Measurements from ENCODE around the gene TBATA.

Gene TBATA

GRCh38 chr10:70743879-70744278 lies 41.3 kb downstream of the TBATA start:
- DNase-seq (ENCODE audit: low read depth): no peak

- DNase-seq (ENCODE audit: low read depth): no peak
Observed at GRCh38 chr10:70743430-70743788, 41.8 kb downstream of the TBATA start.

- DNase-seq (ENCODE audit: low read depth): no peak
Observed at GRCh38 chr10:70742537-70743429, 42.4 kb downstream of the TBATA start.

- no peak for DNase-seq (ENCODE audit: low read depth)
Observed at GRCh38 chr10:70740406-70741288, 44.5 kb downstream of the TBATA start.

- DNase-seq (ENCODE audit: low read depth): no peak
Observed at GRCh38 chr10:70738761-70739121, 46.4 kb downstream of the TBATA start.

- DNase-seq (ENCODE audit: low read depth): no peak
Observed at GRCh38 chr10:70738006-70738760, 47.0 kb downstream of the TBATA start.

- DNase-seq (ENCODE audit: low read depth): no peak
Observed at GRCh38 chr10:70737250-70737649, 47.9 kb downstream of the TBATA start.

- DNase-seq (ENCODE audit: low read depth): no peak
Observed at GRCh38 chr10:70736525-70736924, 48.7 kb downstream of the TBATA start.

- no peak for DNase-seq (ENCODE audit: low read depth)
Observed at GRCh38 chr10:70735161-70735560, 50.0 kb downstream of the TBATA start.

- DNase-seq (ENCODE audit: low read depth): no peak
Observed at GRCh38 chr10:70733051-70733450, 52.1 kb downstream of the TBATA start.

GRCh38 chr10:70732569-70732968 lies 52.6 kb downstream of the TBATA start:
- no peak for DNase-seq (ENCODE audit: low read depth)

GRCh38 chr10:70730955-70731354 lies 54.2 kb downstream of the TBATA start:
- DNase-seq (ENCODE audit: low read depth): no peak

GRCh38 chr10:70729763-70730357 lies 55.3 kb downstream of the TBATA start:
- DNase-seq (ENCODE audit: low read depth): no peak

- no peak for DNase-seq (ENCODE audit: low read depth)
Observed at GRCh38 chr10:70728328-70728727, 56.8 kb downstream of the TBATA start.

- no peak for DNase-seq (ENCODE audit: low read depth)
Observed at GRCh38 chr10:70726909-70727495, 58.2 kb downstream of the TBATA start.

GRCh38 chr10:70723771-70724170 lies 61.4 kb downstream of the TBATA start:
- DNase-seq (ENCODE audit: low read depth): no peak

GRCh38 chr10:70722820-70723424 lies 62.3 kb downstream of the TBATA start:
- DNase-seq (ENCODE audit: low read depth): no peak

Data from T-helper 22 cell (primary cell).